Kidney glomerular epithelial cell (primary cell): ENCODE results near the gene ODF2L.

Experiments
- DNase-seq: peaks from one replicate; lab custom pipeline; 2025; lab: John Stamatoyannopoulos, UW

The ODF2L gene

DNA sequence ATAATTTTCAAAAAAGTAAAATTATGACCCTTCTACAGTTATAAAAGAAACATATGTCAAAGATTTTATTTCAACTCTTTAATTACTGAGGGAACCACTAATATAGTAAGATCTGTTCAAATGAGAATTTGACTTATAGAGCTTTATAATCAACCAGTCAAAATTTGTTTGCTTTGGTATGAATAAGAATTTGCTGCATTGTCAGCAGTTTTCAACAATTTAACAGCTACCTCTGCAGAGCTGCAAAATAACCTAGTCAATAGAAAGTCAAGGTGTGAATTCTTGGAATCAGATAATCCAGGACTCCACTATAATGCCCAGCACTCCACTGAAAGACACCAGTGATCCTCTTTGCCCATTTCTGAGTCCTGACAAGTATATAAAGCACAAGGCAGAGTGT is 78.2 kb downstream of the ODF2L start:
- DNase-seq: no peak

DNA sequence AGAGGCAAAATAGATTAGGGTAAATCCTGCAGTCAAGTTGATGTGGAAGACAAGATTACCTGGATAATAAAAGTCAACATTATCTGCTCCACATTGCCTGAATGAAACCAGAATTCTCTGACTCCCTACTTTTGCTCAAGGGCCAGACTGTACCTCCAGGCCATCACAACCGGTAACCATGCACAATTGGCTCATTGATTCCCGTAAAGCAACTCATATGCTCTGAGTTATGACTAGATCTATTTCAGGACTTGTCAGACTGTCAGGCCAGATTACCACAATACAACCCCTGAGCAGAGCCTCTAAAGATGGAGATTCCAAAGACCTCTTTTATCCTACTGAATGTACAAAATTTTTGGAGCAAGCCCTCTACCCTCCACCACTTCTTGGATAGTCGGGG is 90.4 kb downstream of the ODF2L start:
- DNase-seq: no peak

DNA sequence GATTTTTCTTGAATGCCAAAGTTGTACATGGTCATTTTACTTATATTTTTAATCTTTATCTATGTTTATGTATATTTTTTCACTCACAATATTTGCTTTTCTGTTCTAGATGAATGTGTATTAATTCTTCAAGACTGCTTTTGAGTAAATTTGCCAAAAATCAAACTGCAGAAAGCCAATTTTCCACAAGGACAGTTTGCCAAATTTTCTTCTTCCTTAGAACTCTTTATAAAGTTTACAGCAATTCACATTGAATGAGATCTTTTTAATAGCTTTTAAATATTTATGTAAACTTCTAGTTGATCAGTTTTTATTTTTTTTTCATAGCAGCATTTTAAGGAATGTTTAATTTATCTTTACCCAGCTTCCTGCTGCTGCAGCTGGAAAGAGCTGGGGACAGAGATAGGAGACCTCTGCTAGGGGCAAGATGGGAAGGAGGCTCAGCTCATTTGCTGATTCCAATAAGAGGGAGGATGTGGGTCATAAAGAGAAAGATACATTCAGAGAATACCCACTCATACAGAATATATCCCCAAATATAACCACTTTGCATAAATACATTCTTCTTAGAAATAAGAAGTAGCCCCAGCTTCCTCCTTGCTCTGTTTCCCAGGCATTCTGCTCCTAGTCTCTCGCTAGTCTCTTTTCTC is 93.0 kb downstream of the ODF2L start:
- DNase-seq: no peak
